ENCODE results near the gene CRIP1.

Gene CRIP1

DNA sequence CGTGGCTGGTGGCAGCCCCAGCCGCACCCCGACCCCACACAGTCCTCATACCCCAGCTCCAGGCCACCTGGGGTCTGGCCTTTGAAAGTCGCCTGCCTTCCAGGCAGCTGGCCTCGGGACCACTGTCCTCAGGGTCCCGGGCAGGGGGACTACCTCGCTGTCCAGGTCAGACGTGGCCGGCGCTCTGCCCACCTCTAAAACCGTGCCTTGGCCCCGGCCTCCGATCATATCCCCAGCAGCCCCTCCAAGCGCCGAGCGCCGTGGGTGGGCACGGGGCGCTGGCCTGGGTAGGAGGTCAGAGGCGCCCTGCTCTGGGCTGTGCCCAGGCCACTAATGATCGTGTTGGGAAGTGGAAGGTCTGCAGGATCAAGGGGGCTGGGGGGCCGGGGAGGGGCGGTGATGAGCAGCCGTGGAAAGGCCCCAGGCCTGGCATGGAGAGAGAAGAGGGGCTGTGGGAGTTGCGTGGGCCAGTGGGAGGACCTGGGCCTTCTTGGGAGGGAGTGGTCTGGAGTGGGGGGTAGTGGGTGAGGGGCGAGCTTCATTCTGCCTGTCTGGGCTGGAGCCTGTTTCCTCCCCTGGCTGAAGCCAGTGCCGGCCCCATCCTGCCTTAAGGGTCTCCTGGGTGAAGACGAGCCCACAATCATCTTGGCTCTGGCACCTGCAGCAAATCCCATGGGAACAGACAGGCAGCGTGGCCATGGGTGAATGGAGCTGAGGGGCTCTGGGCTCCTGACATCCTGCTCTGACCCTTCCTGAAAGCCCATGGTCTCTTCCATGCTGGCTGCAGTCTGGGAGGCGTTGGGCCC is 44.6 kb downstream of the CRIP1 start:
- no peak overlapping the region for H3K4me3 ChIP-seq (ENCODE audit: low read depth, low read length)
- no peak for DNase-seq (ENCODE audit: low read depth)
- TF ChIP-seq, protein P1, sequence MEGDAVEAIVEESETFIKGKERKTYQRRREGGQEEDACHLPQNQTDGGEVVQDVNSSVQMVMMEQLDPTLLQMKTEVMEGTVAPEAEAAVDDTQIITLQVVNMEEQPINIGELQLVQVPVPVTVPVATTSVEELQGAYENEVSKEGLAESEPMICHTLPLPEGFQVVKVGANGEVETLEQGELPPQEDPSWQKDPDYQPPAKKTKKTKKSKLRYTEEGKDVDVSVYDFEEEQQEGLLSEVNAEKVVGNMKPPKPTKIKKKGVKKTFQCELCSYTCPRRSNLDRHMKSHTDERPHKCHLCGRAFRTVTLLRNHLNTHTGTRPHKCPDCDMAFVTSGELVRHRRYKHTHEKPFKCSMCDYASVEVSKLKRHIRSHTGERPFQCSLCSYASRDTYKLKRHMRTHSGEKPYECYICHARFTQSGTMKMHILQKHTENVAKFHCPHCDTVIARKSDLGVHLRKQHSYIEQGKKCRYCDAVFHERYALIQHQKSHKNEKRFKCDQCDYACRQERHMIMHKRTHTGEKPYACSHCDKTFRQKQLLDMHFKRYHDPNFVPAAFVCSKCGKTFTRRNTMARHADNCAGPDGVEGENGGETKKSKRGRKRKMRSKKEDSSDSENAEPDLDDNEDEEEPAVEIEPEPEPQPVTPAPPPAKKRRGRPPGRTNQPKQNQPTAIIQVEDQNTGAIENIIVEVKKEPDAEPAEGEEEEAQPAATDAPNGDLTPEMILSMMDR (IDR thresholded peaks at IDR 0.05; ENCODE audit: insufficient read depth, low read depth, low read length, missing control alignments): no peak

DNA sequence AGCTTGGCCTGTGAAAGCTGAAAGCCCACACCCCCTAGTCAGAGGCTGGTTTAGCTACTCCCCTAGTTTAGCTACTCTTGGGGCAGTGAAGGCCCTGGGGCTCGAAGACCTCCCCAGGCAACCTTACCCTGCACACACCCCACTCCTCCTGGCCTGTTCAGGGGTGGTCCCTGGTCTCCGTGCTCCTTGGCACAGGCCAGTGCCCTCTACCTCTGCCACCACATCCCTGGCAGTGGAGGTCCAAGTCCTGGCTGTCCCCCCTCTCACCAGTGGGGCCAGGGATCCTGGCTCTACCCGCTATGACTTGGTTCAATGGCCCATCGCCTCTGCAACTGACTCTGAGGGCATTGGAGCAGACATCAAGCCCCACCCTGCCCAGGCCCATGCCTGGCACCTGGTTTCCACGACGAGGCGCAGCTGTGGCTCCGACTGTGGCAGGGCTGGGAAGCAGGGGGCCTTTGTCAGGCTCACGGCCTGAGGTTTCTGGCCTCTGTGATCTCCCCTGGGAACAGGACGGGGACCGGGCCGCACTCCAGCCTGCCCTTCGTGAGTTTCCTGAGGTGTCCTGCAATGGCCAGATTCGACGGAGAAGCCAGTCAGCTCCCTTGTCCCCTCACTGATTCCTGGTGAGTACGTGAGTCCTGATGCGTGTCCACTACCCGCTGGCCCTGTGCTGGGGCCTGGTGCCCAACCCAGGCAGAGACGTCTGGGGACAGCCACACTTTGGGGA is 45.4 kb downstream of the CRIP1 start:
- DNase-seq (ENCODE audit: low read depth): no peak
- TF ChIP-seq, protein P1 (IDR thresholded peaks at IDR 0.05; ENCODE audit: insufficient read depth, low read depth, low read length, missing control alignments): no peak
- H3K4me3 ChIP-seq (ENCODE audit: low read depth, low read length): no peak overlapping the region

DNA sequence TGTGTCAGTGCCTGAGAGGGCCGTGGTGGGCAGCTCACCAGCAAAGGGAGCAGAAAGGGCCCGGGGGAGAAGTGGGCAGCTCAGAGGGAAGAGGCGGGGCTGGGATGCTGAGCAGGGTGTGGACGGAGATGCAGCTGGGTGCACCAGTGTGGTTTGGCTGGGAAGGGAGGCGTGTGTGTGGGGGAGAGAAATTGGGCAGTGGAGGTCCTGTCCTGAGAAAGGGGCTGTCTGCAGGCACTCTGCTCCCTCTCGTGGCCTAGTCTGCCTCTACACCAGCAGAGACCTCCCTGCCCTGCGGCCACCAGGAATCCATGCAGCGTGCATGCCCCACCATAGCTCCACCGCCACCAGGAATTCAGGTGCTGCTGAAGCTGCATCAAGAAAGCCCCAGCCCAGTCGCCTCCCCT is 46.1 kb downstream of the CRIP1 start:
- DNase-seq (ENCODE audit: low read depth): peak; percentile 84
- TF ChIP-seq, protein P1 (IDR thresholded peaks at IDR 0.05; ENCODE audit: insufficient read depth, low read depth, low read length, missing control alignments): peak; percentile 70
- H3K4me3 ChIP-seq (ENCODE audit: low read depth, low read length): no peak overlapping the region

DNA sequence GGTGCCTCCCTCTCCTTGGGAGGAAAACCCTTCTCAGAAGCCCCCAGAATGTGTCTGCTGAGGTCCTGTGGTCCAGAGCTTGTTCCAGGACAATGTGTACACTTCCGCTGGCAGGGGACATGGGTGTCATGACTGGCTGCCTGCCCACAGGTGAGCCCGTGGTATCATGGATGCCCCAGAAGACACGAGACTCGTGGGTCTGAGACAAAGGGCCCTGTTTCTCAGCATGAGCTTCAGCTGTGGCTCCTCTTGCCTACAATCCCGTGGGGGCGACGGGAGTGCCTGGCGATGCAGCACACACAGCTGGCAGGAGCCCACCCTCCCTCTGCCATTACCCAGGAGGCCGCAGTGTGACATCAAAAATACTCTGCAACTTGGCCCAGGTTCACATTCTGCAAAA is 46.7 kb downstream of the CRIP1 start:
- TF ChIP-seq, protein P1 (IDR thresholded peaks at IDR 0.05; ENCODE audit: insufficient read depth, low read depth, low read length, missing control alignments): no peak
- no peak overlapping the region for H3K4me3 ChIP-seq (ENCODE audit: low read depth, low read length)
- no peak for DNase-seq (ENCODE audit: low read depth)

DNA sequence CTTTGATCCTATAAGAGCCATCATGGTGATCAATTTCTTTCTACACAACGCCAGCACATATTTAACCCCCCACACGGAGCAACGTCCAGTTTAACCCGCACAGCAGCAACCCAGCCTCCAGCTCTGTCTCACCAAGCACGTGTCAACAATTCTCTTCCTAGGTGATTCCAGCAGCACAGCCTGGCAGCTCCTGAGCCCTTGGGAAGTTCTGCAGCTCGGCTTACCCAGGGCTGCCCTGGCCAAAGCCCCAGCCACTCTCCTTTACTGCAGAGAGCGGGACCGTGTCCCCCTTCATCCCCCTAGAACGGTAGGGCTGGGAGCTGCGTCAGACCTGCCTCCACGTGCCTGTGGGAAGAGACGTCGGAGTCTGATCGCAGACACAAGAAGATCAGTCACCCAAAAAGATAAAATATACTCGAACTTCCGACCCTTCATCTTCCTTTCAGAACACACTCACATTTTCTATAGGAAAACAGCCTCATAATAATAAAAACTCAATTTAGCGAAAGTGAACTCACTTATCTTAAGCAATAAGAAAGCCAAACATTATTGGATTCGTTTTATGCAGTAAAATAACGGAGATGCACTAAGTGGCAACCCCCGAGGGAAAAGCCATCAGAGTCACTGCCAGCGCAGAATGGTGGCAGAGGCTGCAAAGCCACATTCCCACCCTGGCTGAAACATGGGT is 47.3 kb downstream of the CRIP1 start:
- no peak for DNase-seq (ENCODE audit: low read depth)
- TF ChIP-seq, protein P1 (IDR thresholded peaks at IDR 0.05; ENCODE audit: insufficient read depth, low read depth, low read length, missing control alignments): no peak

DNA sequence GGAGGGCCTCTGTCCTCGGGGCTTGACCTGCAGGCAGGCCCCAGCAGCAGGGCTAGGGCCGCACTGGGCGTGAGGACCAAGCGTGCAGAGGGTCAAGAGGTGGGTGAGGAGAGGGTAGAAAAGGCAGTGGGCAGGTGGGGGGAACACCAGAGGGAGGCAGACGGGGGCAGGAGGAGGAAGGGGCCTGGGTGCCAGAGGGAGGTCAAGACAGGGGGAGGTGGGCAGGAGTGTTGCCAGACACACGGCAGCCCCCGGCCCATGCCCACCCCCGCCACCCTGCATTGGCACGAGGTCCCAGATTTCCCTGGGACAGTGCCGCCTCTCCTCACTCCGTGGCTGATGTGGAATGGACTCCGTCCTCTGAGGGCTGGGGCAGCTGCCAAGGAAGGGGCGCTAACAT is 47.9 kb downstream of the CRIP1 start:
- no peak for DNase-seq (ENCODE audit: low read depth)
- no peak overlapping the region for H3K4me3 ChIP-seq (ENCODE audit: low read depth, low read length)
- TF ChIP-seq, protein P1 (IDR thresholded peaks at IDR 0.05; ENCODE audit: insufficient read depth, low read depth, low read length, missing control alignments): no peak

More for the DNA sequence above, 47.3 kb downstream of the CRIP1 start:
- H3K4me3 ChIP-seq (ENCODE audit: low read depth, low read length): no peak overlapping the region

Data from GM12865 (cell line).